ENCODE results near the gene GRID1.

The GRID1 gene

GRCh38 chr10:86368987-86369386 lies 2.4 kb upstream of the GRID1 start:
- DNase-seq (ENCODE audit: low spot score): no peak

DNA sequence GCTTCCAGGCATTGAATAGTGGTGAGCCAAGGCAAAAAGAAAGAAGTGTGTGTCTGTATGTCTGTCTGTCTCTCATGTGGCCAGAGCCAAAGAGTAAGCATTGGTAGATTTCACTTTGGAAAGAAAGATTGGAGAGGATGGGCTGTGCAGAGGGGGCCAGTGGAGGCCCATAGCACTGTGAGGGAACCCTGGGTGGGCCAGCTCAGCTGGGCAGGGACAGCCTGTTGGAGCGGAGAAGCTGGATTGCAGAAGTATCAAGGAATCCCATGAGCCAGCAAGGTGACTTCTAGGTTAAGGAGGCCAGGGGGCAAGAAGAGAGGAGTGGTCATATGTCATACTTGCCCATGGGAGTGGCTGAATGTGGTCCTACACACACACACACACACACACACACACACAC lies 1.5 kb upstream of the GRID1 start:
- no peak for DNase-seq (ENCODE audit: low spot score)

DNA sequence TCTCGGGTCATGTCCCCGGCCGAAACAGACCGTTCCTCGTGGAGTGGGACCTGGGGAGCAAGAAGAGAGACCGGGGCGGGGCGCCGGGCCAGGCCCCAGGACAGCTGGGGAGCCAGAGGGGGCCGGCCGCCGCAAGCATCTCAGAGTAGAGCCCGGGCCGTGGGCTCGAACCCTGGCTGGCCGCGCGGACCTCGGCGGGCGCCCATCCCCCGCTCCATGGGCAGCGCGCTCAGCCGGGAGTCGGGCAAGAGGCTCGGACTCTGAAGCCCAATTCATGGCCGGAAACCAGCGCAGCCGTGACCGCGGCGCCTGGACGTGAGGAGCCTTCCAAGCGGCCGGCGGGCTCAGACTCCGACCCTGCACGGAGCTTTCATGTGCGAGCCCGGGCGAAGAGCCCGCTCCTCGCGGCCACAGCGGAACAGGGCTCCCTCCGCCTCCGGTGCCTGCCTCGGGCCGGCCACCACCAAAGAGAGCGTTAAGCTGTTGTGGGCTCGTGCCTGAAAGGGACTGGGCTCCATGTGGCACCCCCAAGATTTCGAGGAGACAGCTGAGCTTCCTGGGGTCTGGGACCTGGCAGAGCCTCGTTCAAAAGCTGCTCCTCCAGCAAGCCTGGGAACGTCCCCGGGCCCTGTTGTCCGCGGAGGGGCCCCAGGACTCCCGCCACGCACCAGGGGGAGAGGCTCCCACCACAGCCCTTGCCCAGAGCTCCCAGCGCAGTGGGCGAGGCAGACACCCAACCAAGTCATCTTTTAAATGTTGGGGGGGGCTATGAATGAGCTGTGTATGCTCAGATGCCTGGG lies 757 bp upstream of the GRID1 start:
- DNase-seq (ENCODE audit: low spot score): no peak

DNA sequence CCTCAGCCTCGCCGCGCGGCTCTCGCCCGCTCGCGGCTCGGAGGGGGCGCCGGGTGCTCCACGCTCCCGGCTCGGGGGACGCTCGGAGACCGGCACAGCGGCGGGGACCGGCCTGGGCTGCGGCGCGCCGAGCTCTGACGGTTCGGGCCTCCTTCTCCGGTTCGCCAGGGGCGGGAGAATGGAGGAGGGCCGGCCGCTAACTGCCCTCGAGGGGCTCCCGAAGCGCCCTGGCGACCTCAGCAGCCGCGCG lies 232 bp upstream of the GRID1 start:
- no peak for DNase-seq (ENCODE audit: low spot score)

- no peak for DNase-seq (ENCODE audit: low spot score)
These were observed 1.1 kb downstream of the GRID1 start for GRCh38 chr10:86365346-86366032.

GRCh38 chr10:86364491-86365345 lies 1.9 kb downstream of the GRID1 start:
- no peak for DNase-seq (ENCODE audit: low spot score)

DNA sequence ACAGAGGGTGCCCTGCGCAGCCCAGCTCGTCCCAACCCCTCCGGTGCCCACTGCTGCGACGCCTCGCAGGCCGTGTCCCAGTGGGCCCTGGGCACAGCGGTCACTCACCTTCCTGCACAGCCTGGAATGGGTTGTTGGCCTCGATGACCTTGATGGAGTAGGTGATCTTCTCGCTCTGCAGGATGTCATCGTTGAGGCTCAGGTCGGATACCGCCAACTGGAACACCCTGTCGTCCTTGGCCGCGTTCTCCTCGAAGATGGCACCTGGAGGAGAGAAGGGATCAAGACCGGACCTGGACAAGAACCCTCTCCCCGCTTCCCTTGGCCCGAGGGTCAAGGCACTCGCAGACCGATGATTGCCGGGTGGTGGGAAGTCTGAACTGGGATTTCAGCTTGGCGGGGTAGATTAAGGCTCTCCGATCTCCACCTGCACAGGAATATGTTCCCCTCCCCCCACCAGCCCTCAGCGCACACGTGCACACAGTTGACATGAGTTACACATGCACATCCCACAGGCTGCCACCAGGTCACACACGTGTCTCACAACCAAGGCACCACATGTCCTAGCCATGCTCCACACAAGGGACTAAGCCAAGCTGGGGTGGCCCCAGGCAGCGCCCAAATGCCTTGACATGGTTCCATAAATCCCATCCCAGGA lies 2.6 kb downstream of the GRID1 start:
- no peak for DNase-seq (ENCODE audit: low spot score)

DNA sequence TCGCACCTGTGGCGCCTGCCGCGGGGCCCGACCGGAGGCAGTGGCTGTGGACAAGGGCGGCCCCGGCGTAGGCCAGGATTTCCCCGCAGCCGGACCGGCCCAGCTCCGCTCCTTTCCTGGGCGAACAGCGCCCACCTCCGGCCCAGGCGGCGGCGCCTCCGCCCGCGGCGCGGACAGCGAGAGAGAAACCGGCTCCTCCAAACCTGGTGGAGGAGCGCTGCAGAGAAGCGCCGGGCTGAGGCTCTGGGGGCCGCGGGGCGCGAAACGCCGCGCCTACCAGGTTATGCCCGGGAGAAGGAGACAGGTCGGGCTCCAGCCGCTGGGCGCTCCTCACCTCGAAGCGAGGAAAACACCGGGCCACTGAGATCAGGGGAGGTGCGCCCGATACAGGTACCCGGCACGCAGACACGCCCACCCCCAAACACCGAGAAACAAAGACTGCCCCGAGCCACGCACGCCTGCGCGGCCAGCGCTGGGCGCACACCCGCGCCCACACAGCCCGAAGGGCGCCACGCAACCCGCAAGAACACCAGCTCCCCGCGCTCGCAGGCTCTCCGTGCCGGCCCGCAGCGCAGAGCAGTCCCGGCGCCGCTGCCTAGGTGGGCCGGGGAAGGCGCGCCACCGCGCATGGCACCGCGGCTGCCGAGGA lies 3.3 kb downstream of the GRID1 start:
- DNase-seq (ENCODE audit: low spot score): no peak

DNA sequence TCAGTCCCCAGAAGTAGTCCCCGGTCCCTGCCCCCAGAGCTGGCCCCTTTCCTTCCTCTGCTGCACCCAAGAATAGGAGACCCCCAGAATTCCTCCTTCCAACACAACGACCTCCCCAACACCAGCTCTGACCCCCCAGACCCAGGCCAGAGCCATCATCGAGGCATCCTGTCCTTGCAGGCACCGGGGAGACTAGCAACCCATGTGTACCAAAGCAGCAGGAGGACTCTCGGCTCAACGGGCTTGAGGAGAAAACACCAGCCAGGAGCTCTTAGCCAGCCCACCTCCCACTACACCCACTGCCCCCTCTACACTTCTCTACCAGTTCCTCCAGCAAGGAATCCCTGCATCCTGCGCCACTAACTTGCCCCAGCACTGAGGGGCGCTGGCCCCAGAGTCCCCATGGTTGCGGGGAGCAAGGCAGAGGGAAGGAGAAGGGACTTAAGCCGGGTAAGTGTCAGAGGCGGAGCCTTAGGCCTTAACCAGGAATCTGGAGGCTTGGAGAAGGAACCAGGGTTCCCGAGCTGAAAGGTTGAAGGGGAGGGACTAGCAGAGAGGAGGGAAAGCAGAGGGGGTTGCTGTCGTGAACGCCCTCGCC lies 3.9 kb downstream of the GRID1 start:
- no peak for DNase-seq (ENCODE audit: low spot score)

- DNase-seq (ENCODE audit: low spot score): no peak
These were observed 4.5 kb downstream of the GRID1 start for GRCh38 chr10:86362129-86362527.

GRCh38 chr10:86361156-86362128 lies 5.2 kb downstream of the GRID1 start:
- DNase-seq (ENCODE audit: low spot score): no peak

- DNase-seq (ENCODE audit: low spot score): no peak
These were observed 5.9 kb downstream of the GRID1 start for GRCh38 chr10:86360657-86361056.

- DNase-seq (ENCODE audit: low spot score): no peak
These were observed 6.6 kb downstream of the GRID1 start for GRCh38 chr10:86359954-86360353.

GRCh38 chr10:86359111-86359510 lies 7.5 kb downstream of the GRID1 start:
- no peak for DNase-seq (ENCODE audit: low spot score)

GRCh38 chr10:86357676-86358075 lies 8.9 kb downstream of the GRID1 start:
- DNase-seq (ENCODE audit: low spot score): no peak

- DNase-seq (ENCODE audit: low spot score): no peak
These were observed 9.6 kb downstream of the GRID1 start for GRCh38 chr10:86357041-86357440.

DNA sequence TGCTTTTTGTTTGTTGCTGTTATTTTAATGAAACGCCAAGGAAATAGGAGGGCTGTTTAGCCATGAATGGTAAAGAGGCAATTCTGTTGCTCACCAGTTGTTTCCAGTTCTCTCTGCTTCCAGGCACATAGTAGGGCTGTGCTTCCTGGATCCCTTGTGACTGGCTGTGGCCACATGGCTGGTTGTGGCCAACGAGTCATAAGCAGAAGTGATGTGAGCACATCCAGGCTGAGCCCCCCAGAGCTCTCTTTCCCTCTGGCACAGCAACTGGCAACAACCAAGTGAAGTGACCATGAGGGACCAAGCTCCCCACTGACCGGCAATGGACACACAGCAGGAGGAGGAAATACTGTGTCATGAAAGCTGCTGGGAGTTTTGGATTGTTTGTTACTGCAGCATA lies 10.3 kb downstream of the GRID1 start:
- DNase-seq (ENCODE audit: low spot score): no peak

DNA sequence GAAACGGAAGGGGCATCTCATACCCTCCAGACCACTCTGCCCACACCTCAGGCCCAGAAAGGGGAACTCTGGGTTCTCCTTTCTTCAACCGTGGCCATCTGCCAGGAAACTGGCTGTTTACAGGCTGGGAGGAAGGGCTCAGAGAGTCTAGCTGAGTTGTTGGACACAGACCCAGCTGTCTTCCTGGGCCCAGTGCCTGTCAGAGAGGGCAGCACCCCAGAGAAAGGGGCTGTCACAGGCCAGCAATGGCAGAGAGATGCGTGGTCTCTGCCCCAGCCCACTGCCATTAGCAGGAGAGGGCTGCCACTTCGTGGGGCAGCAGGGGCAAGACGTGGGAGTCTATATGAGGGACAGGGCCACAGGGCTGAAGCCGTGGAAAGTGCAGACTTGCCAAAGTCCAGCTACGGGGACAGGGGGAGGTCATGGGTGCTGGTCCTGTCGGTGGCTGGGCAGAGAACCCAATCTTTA lies 11.0 kb downstream of the GRID1 start:
- no peak for DNase-seq (ENCODE audit: low spot score)

DNA sequence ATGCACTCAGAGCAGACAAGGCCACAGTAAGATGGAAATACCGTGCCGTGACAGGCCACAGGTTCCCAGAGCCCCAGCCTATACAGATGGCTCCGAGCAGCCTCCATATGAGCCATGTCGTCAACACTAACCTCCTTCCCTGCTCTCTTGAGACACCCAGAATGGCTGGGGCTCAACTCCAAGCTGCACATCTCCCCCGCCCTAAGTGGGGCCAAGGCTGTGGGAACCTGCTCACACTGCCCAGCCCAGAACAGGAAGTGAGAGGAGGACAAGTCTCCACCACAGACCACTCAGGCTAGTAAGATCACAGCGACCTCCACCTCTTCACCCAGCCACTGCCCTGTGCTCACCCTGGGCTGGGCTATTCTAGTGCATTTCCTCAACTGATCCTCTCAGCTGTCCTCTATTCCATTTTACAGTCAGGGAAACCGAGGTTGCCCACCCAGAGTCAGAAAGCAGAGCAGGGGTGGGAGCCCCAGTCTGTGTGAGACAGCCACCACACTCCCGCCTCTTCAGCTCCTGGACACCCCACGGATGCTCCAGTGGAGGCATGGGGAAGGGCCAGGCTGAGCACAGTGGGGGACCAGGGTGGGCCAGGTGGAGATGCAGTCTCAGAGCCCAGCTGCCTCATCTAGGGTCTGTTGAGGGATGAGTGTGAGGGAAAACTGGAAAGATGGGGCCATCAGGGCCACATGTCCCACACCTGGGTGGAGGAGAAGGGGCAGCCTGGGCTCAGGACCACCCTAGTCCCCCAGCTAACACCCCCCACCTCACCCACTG lies 11.6 kb downstream of the GRID1 start:
- no peak for DNase-seq (ENCODE audit: low spot score)

Data from AG08396 (cell line).